Activated CD4-positive, alpha-beta T cell treated with anti-CD3 and anti-CD28 coated beads, Interleukin-2, amount 50 U/mL, for 24 hours (primary cell): ENCODE results near the gene POTEI.
"Not testable (repeated sequence)": the region's sequence is repeated elsewhere in the genome, so short reads cannot be mapped to it uniquely, and the experiment has no call there.

Experiments
- DNase-seq, 2 donors: peaks; one replicate each; pipeline ENCODE4 v3.0.0-alpha.2; 2020; ENCODE audit warnings: low read depth in 1 of 2, low spot score in 1 of 2

Gene POTEI

GRCh38 chr2:130509228-130509627 is at the start of gene POTEI:
Gene POTEI, minus strand, starts transcription at chr2:130509328. Its CDS starts 93 bp downstream, at chr2:130509235.
- not testable (repeated sequence) for DNase-seq

GRCh38 chr2:130556441-130556840 is 47.3 kb upstream of the POTEI start:
- not testable (repeated sequence) for DNase-seq

- DNase-seq: not testable (repeated sequence)
Measured at GRCh38 chr2:130554178-130554577, 45.0 kb upstream of the POTEI start.

- not testable (repeated sequence) for DNase-seq
Measured at GRCh38 chr2:130549475-130549874, 40.3 kb upstream of the POTEI start.

GRCh38 chr2:130548418-130548817 is 39.3 kb upstream of the POTEI start:
- not testable (repeated sequence) for DNase-seq

- DNase-seq: not testable (repeated sequence)
Measured at GRCh38 chr2:130544978-130545377, 35.9 kb upstream of the POTEI start.

- not testable (repeated sequence) for DNase-seq
Measured at GRCh38 chr2:130543785-130544528, 34.8 kb upstream of the POTEI start.

GRCh38 chr2:130542789-130543188 is 33.7 kb upstream of the POTEI start:
- not testable (repeated sequence) for DNase-seq

GRCh38 chr2:130538271-130538670 is 29.1 kb upstream of the POTEI start:
- DNase-seq: not testable (repeated sequence)

GRCh38 chr2:130536654-130537053 is 27.5 kb upstream of the POTEI start:
- DNase-seq: not testable (repeated sequence)

- DNase-seq: not testable (repeated sequence)
Measured at GRCh38 chr2:130531672-130532071, 22.5 kb upstream of the POTEI start.

- not testable (repeated sequence) for DNase-seq
Measured at GRCh38 chr2:130531225-130531624, 22.1 kb upstream of the POTEI start.

- DNase-seq: not testable (repeated sequence)
Measured at GRCh38 chr2:130530212-130530611, 21.1 kb upstream of the POTEI start.

GRCh38 chr2:130529545-130529944 is 20.4 kb upstream of the POTEI start:
- DNase-seq: not testable (repeated sequence)

GRCh38 chr2:130527365-130527967 is 18.3 kb upstream of the POTEI start:
- DNase-seq: not testable (repeated sequence)

- DNase-seq: not testable (repeated sequence)
Measured at GRCh38 chr2:130522390-130522789, 13.3 kb upstream of the POTEI start.

- DNase-seq: not testable (repeated sequence)
Measured at GRCh38 chr2:130520992-130521391, 11.9 kb upstream of the POTEI start, which contains the start of gene CFC1B. Gene CFC1B, plus strand, starts transcription at chr2:130521222. Its CDS starts 263 bp downstream, at chr2:130521485.

GRCh38 chr2:130518516-130519106 is 9.5 kb upstream of the POTEI start:
- DNase-seq: not testable (repeated sequence)

- not testable (repeated sequence) for DNase-seq
Measured at GRCh38 chr2:130511747-130512451, 2.8 kb upstream of the POTEI start.

- not testable (repeated sequence) for DNase-seq
Measured at GRCh38 chr2:130510807-130511746, 1.9 kb upstream of the POTEI start.
